HEK293T (cell line): Measurements from ENCODE around the gene CIDEC.

Experiments used
- ELF4 ChIP-seq: fragments of 450-650 bp; IDR thresholded peaks from 2 replicates; pipeline ENCODE4 v1.6.1; 2017; ENCODE audit warnings: antibody characterized with exemption
- FOXA1 ChIP-seq: fragments of 450-650 bp; IDR thresholded peaks from 2 replicates; pipeline ENCODE4 v1.6.1; 2016; ENCODE audit warnings: mild to moderate bottlenecking
- FOXK2 ChIP-seq: fragments of 450-650 bp; IDR thresholded peaks from 2 replicates; pipeline ENCODE4 v1.6.1; 2016; ENCODE audit warnings: mild to moderate bottlenecking
- LEF1 ChIP-seq: fragments of 450-650 bp; IDR thresholded peaks from 2 replicates; pipeline ENCODE4 v1.6.1; 2017; ENCODE audit warnings: mild to moderate bottlenecking, borderline replicate concordance
- TARDBP ChIP-seq: fragments of 450-650 bp; IDR thresholded peaks from 2 replicates; pipeline ENCODE4 v1.6.1; 2016
- TF ChIP-seq, protein P1 (sequence below): fragments of 450-650 bp; IDR thresholded peaks from 2 replicates; pipeline ENCODE4 v1.6.1; 2016

DNA sequence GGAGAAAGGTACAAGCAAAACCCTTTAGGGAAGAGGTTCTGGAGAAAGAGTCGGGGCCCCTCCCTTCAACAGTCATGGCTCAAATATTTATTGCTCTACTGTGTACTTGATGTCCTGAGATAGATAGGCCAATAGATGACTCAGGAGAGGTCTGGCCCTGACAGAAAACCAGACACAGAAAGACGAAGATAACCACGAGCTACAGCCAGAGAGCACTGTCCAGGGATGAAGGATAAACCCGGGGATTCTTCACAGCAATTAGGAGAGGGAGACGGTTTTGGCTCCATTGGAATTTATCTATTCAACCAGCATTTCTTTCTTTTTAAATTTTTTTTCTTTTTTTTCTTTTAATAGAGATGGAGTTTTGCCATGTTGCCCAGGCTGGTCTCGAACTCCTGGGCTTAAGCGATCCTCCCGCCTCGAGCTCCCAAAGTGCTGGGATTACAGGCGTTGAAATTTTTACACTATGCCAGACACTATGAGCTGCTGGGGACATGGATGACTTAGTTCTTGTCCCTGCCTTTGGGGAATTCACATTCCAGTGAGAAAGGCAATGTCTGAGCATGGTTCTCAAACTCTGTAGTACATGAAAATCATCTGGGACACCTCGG lies 4.6 kb upstream of the CIDEC start:
- TF ChIP-seq FOXA1 (no peak), LEF1 (no peak), FOXK2 (no peak), TARDBP (no peak), ELF4 (no peak)
- TF ChIP-seq, protein P1, sequence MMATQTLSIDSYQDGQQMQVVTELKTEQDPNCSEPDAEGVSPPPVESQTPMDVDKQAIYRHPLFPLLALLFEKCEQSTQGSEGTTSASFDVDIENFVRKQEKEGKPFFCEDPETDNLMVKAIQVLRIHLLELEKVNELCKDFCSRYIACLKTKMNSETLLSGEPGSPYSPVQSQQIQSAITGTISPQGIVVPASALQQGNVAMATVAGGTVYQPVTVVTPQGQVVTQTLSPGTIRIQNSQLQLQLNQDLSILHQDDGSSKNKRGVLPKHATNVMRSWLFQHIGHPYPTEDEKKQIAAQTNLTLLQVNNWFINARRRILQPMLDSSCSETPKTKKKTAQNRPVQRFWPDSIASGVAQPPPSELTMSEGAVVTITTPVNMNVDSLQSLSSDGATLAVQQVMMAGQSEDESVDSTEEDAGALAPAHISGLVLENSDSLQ: no peak
